ENCODE results near the gene LONRF2.

LONRF2 gene

GRCh38 chr2:100268986-100269385, 53.3 kb downstream of the LONRF2 start:
- TF ChIP-seq CTCF (IDR thresholded peaks at IDR 0.05; ENCODE audit: insufficient read depth, low read length) (no peak), POLR2AphosphoS5 (IDR thresholded peaks at IDR 0.05; ENCODE audit: low read depth) (no peak), REST (IDR thresholded peaks at IDR 0.05; ENCODE audit: insufficient replicate concordance, low read depth) (no peak), GABPA (IDR thresholded peaks at IDR 0.05; ENCODE audit: low read depth) (no peak), SPI1 (IDR thresholded peaks at IDR 0.05; ENCODE audit: borderline replicate concordance, low read depth) (no peak)
- H3K4me3 ChIP-seq (replicated peaks; ENCODE audit: insufficient read depth, low read length) = no peak overlapping the region

GRCh38 chr2:100267751-100268150, 54.5 kb downstream of the LONRF2 start:
- no peak for DNase-seq (ENCODE audit: low read depth in 1 of 2, low spot score in 1 of 2)
- Histone ChIP-seq H3K27me3 (ENCODE audit: insufficient read depth, poor library complexity, severe bottlenecking) (peaks cover 2% of the 10 kb centered on the region), H3K4me3 (replicated peaks; ENCODE audit: insufficient read depth, low read length) (no peak overlapping the region), H3K27ac (replicated peaks) (no peak overlapping the region)
- no peak for TF ChIP-seq GABPA (IDR thresholded peaks at IDR 0.05; ENCODE audit: low read depth)
- TF ChIP-seq SPI1 (IDR thresholded peaks at IDR 0.05; ENCODE audit: borderline replicate concordance, low read depth) = no peak
- no peak for TF ChIP-seq CTCF (IDR thresholded peaks at IDR 0.05; ENCODE audit: insufficient read depth, low read length)
- no peak for TF ChIP-seq POLR2AphosphoS5 (IDR thresholded peaks at IDR 0.05; ENCODE audit: low read depth)
- TF ChIP-seq REST (IDR thresholded peaks at IDR 0.05; ENCODE audit: insufficient replicate concordance, low read depth) = no peak

More at GRCh38 chr2:100268986-100269385, 53.3 kb downstream of the LONRF2 start:
- Histone ChIP-seq H3K27ac (replicated peaks) (no peak overlapping the region), H3K27me3 (ENCODE audit: insufficient read depth, poor library complexity, severe bottlenecking) (peaks cover 2% of the 10 kb centered on the region)
- no peak for DNase-seq (ENCODE audit: low read depth in 1 of 2, low spot score in 1 of 2)

GRCh38 chr2:100266126-100266525, 56.2 kb downstream of the LONRF2 start:
- no peak overlapping the region for H3K27ac ChIP-seq (replicated peaks)
- peaks cover 2% of the 10 kb centered on the region for H3K27me3 ChIP-seq (ENCODE audit: insufficient read depth, poor library complexity, severe bottlenecking)
- TF ChIP-seq POLR2AphosphoS5 (IDR thresholded peaks at IDR 0.05; ENCODE audit: low read depth) = no peak
- no peak for TF ChIP-seq CTCF (IDR thresholded peaks at IDR 0.05; ENCODE audit: insufficient read depth, low read length)
- no peak for TF ChIP-seq GABPA (IDR thresholded peaks at IDR 0.05; ENCODE audit: low read depth)
- TF ChIP-seq SPI1 (IDR thresholded peaks at IDR 0.05; ENCODE audit: borderline replicate concordance, low read depth) = no peak
- no peak for TF ChIP-seq REST (IDR thresholded peaks at IDR 0.05; ENCODE audit: insufficient replicate concordance, low read depth)
- no peak overlapping the region for H3K4me3 ChIP-seq (replicated peaks; ENCODE audit: insufficient read depth, low read length)
- DNase-seq (ENCODE audit: low read depth in 1 of 2, low spot score in 1 of 2) = no peak

Measured in HL-60 (cell line).